Upper lobe of left lung (tissue), 4 donors: ENCODE results near the gene BTG1.

ENCODE experiments used
- CTCF ChIP-seq, 6 experiments: fragments of 450-650 bp in 4 of 6; fragments of 200-600 bp in 2 of 6; sonication (generic) in 2 of 6; IDR thresholded peaks; one replicate each; pipeline ENCODE4 v1.5.1; 2016 to 2019; ENCODE audit warnings: antibody characterized with exemption in 6 of 6
- EP300 ChIP-seq, 4 donors: sonication (generic); formaldehyde crosslinking; IDR thresholded peaks; one replicate each; pipeline ENCODE4 v1.5.1; 2017; ENCODE audit warnings: antibody characterized with exemption in 4 of 4, control low read depth in 2 of 4
- POLR2A ChIP-seq, 4 donors: fragments of 450-650 bp; IDR thresholded peaks; one replicate each; pipeline ENCODE4 v1.5.1; 2016 to 2017; ENCODE audit warnings: antibody characterized with exemption in 4 of 4, mild to moderate bottlenecking in 2 of 4

- TF ChIP-seq CTCF (IDR thresholded peaks at IDR 0.05): no peak
- TF ChIP-seq POLR2A (IDR thresholded peaks at IDR 0.05): no peak
- no peak for TF ChIP-seq EP300 (IDR thresholded peaks at IDR 0.05)
Observed at GRCh38 chr12:92186038-92186470, 40.4 kb upstream of the BTG1 start.
